CD4-positive, alpha-beta memory T cell (primary cell): ENCODE results near the gene ITGAE. TPM values are rescaled to one million over a fixed set of nuclear protein-coding genes. Genes with fewer than 3 reads are reported as not detected.

Source experiments
- CTCF ChIA-PET: fragments of 350-600 bp; sonication (Branson Sonifier 250); formaldehyde crosslinking; loops from one replicate; lab custom pipeline; 2021; ENCODE audit warnings: inconsistent platforms; ENCODE audit not compliant: partially characterized antibody; lab: Charles Lee
- POLR2A ChIA-PET: fragments of 350-600 bp; sonication (Branson Sonifier 250); formaldehyde crosslinking; loops from one replicate; lab custom pipeline; 2021; ENCODE audit not compliant: partially characterized antibody; lab: Charles Lee
- DNase-seq, 5 donors: peaks; one replicate each; pipeline versions ENCODE4 v3.0.0 to v3.0.0-alpha.2; 2020 to 2022; ENCODE audit warnings: mixed read lengths in 1 of 5
- H3K27ac ChIP-seq: one replicate; pipeline ENCODE4 v1.7.0; 2013; ENCODE audit warnings: low read depth, low read length
- H3K27me3 ChIP-seq: 2 replicates; pipeline ENCODE4 v1.7.0; 2013; ENCODE audit warnings: mild to moderate bottlenecking, low read length, moderate library complexity; ENCODE audit not compliant: insufficient read depth
- H3K36me3 ChIP-seq: 2 replicates; pipeline ENCODE4 v1.7.0; 2013; ENCODE audit warnings: mild to moderate bottlenecking, low read length, moderate library complexity; ENCODE audit not compliant: insufficient read depth
- H3K4me1 ChIP-seq: 2 replicates; pipeline ENCODE4 v1.7.0; 2013; ENCODE audit warnings: mild to moderate bottlenecking, low read length, moderate library complexity; ENCODE audit not compliant: insufficient read depth
- H3K4me3 ChIP-seq, 2 donors: one replicate each; pipeline ENCODE4 v1.7.0; 2013; ENCODE audit warnings: low read length in 2 of 2, mild to moderate bottlenecking in 1 of 2
- H3K9me3 ChIP-seq, 2 donors: one replicate each; pipeline ENCODE4 v1.7.0; 2013; ENCODE audit warnings: low read length in 2 of 2, control low read depth in 1 of 2; ENCODE audit not compliant: control insufficient read depth in 1 of 2
- H3K27ac Mint-ChIP-seq, 7 donors: one replicate each; pipeline ENCODE4 v1.8.0; 2020 to 2021; ENCODE audit warnings: mixed read lengths in 7 of 7, mild to moderate bottlenecking in 6 of 7, inconsistent platforms in 3 of 7, moderate library complexity in 3 of 7
- H3K27me3 Mint-ChIP-seq, 2 donors: one replicate each; pipeline ENCODE4 v1.8.0; 2020 to 2021; ENCODE audit warnings: mixed read lengths in 2 of 2
- H3K36me3 Mint-ChIP-seq, 2 donors: one replicate each; pipeline ENCODE4 v1.8.0; 2020 to 2021; ENCODE audit warnings: mixed read lengths in 2 of 2, inconsistent platforms in 1 of 2, mild to moderate bottlenecking in 1 of 2
- H3K4me1 Mint-ChIP-seq, 4 donors: one replicate each; pipeline ENCODE4 v1.8.0; 2020 to 2021; ENCODE audit warnings: mixed read lengths in 4 of 4, mild to moderate bottlenecking in 1 of 4
- H3K4me3 Mint-ChIP-seq, 8 donors: one replicate each; pipeline ENCODE4 v1.8.0; 2020 to 2021; ENCODE audit warnings: mixed read lengths in 8 of 8, mild to moderate bottlenecking in 7 of 8, moderate library complexity in 6 of 8, inconsistent platforms in 3 of 8
- H3K9me3 Mint-ChIP-seq, 8 donors: one replicate each; pipeline ENCODE4 v1.8.0; 2020 to 2021; ENCODE audit warnings: mixed read lengths in 8 of 8, mild to moderate bottlenecking in 5 of 8, inconsistent platforms in 3 of 8, moderate library complexity in 1 of 8
- intact Hi-C: fragments of 100-400 bp; cut with micrococcal nuclease; formaldehyde crosslinking; loops from one replicate; pipeline ENCODE4 v1.15.1; 2023
- polyA plus RNA-seq, 2 donors: library from polyadenylated mRNA; unstranded; fragments of 300-500 nt; fragmentation: Illumina TruSeq; gene quantifications; one replicate each; pipeline ENCODE4 v1.2.3, GENCODE V29; 2021
- total RNA-seq, 2 experiments: library from RNA; stranded (reverse); gene quantifications; one replicate each; pipeline ENCODE4 v1.2.3, GENCODE V29; 2021

The ITGAE gene
- total and polyA plus RNA-seq, 4 experiments from 2014 or later, result 17.2 to 43.6 (median 27.7) TPM

- Histone ChIP-seq H3K27me3 (no peaks in the 10 kb centered on the region), H3K36me3 (peaks cover 46% of the 10 kb centered on the region), H3K4me1 (no peaks in the 10 kb centered on the region), H3K27ac (no peak overlapping the region), H3K4me3 (no peak overlapping the region), H3K9me3 (no peaks in the 10 kb centered on the region)
- Mint-ChIP-seq H3K4me1 (no peaks in the 10 kb centered on the region), H3K9me3 (no peaks in the 10 kb centered on the region), H3K27ac (no peak overlapping the region), H3K36me3 (peaks cover 64 to 72% of the 10 kb centered on the region in 2 donors), H3K27me3 (no peaks in the 10 kb centered on the region), H3K4me3 (no peak overlapping the region)
- intact Hi-C loops, result no loop called here
- ChIA-PET POLR2A (no interaction called here), CTCF (interaction anchor here (1.5 to 1.6 kb wide), 2 partner anchors 34 to 75 kb away, joined by 4 to 5 read pairs; no protein-coding TSS in a partner anchor)
- DNase-seq, result no peak
Measured at GRCh38 chr17:3812771-3813170, 11.8 kb upstream of the ITGAE start.

GRCh38 chr17:3812284-3812683 lies 11.3 kb upstream of the ITGAE start:
- Mint-ChIP-seq H3K27ac (peak overlapping the region in 2 of 7 donors; percentile 14 to 53), H3K4me1 (no peaks in the 10 kb centered on the region), H3K4me3 (no peak overlapping the region), H3K9me3 (no peaks in the 10 kb centered on the region), H3K36me3 (peaks cover 68 to 76% of the 10 kb centered on the region in 2 donors), H3K27me3 (no peaks in the 10 kb centered on the region)
- H3K4me3 ChIP-seq, result no peak overlapping the region
- POLR2A ChIA-PET, result no interaction called here
- H3K9me3 ChIP-seq, result no peaks in the 10 kb centered on the region
- CTCF ChIA-PET, result interaction anchor here (1.1 to 1.6 kb wide), 3 partner anchors 15 to 74 kb away, joined by 3 to 5 read pairs (median 4); no protein-coding TSS in a partner anchor
- no peak for DNase-seq
- H3K36me3 ChIP-seq, result peaks cover 42% of the 10 kb centered on the region
- no peak overlapping the region for H3K27ac ChIP-seq
- H3K27me3 ChIP-seq, result no peaks in the 10 kb centered on the region
- H3K4me1 ChIP-seq, result no peaks in the 10 kb centered on the region
- intact Hi-C loops, result no loop called here

GRCh38 chr17:3810019-3810418 lies 9.0 kb upstream of the ITGAE start:
- Histone ChIP-seq H3K27me3 (no peaks in the 10 kb centered on the region), H3K27ac (no peak overlapping the region), H3K36me3 (peaks cover 35% of the 10 kb centered on the region), H3K9me3 (no peaks in the 10 kb centered on the region), H3K4me3 (no peak overlapping the region), H3K4me1 (no peaks in the 10 kb centered on the region)
- CTCF ChIA-PET, result interaction anchor here (1.0 to 2.1 kb wide), 5 partner anchors 35 to 127 kb away, joined by 3 to 6 read pairs (median 3); no protein-coding TSS in a partner anchor
- no peaks in the 10 kb centered on the region for H3K4me1 Mint-ChIP-seq
- H3K4me3 Mint-ChIP-seq, result no peak overlapping the region
- intact Hi-C loops, result no loop called here
- peaks cover 63 to 65% of the 10 kb centered on the region in 2 donors for H3K36me3 Mint-ChIP-seq
- no peaks in the 10 kb centered on the region for H3K9me3 Mint-ChIP-seq
- H3K27me3 Mint-ChIP-seq, result no peaks in the 10 kb centered on the region
- POLR2A ChIA-PET, result no interaction called here
- H3K27ac Mint-ChIP-seq, result peak overlapping the region in 1 of 7 donors; percentile 39
- no peak for DNase-seq

- H3K36me3 ChIP-seq, result peaks cover 31% of the 10 kb centered on the region
- H3K27me3 ChIP-seq, result no peaks in the 10 kb centered on the region
- Mint-ChIP-seq H3K36me3 (peaks cover 54 to 57% of the 10 kb centered on the region in 2 donors), H3K27me3 (no peaks in the 10 kb centered on the region), H3K4me3 (no peak overlapping the region), H3K4me1 (peaks cover 0 to 6% (median 0%) of the 10 kb centered on the region in 4 donors), H3K9me3 (no peaks in the 10 kb centered on the region), H3K27ac (no peak overlapping the region)
- no peak overlapping the region for H3K27ac ChIP-seq
- no peak overlapping the region for H3K4me3 ChIP-seq
- DNase-seq, result no peak
- intact Hi-C loops, result no loop called here
- H3K4me1 ChIP-seq, result no peaks in the 10 kb centered on the region
- no peaks in the 10 kb centered on the region for H3K9me3 ChIP-seq
- ChIA-PET CTCF (interaction anchor here (1.0 to 2.1 kb wide), 5 partner anchors 36 to 126 kb away, joined by 3 to 6 read pairs (median 3); no protein-coding TSS in a partner anchor), POLR2A (no interaction called here)
Measured at GRCh38 chr17:3809135-3809534, 8.1 kb upstream of the ITGAE start.

- H3K36me3 ChIP-seq, result peaks cover 28% of the 10 kb centered on the region
- Mint-ChIP-seq H3K9me3 (no peaks in the 10 kb centered on the region), H3K27ac (peak overlapping the region in 4 of 7 donors; percentile 1 to 58 (median 14)), H3K27me3 (no peaks in the 10 kb centered on the region), H3K4me3 (no peak overlapping the region), H3K36me3 (peaks cover 50 to 54% of the 10 kb centered on the region in 2 donors), H3K4me1 (peaks cover 0 to 8% (median 0%) of the 10 kb centered on the region in 4 donors)
- H3K9me3 ChIP-seq, result no peaks in the 10 kb centered on the region
- no peaks in the 10 kb centered on the region for H3K27me3 ChIP-seq
- intact Hi-C loops, result no loop called here
- H3K4me3 ChIP-seq, result no peak overlapping the region
- no peak overlapping the region for H3K27ac ChIP-seq
- no peaks in the 10 kb centered on the region for H3K4me1 ChIP-seq
- CTCF ChIA-PET, result no interaction called here
- no peak for DNase-seq
- POLR2A ChIA-PET, result no interaction called here
Measured at GRCh38 chr17:3808701-3809100, 7.7 kb upstream of the ITGAE start.

- POLR2A ChIA-PET, result no interaction called here
- H3K4me3 ChIP-seq, result no peak overlapping the region
- CTCF ChIA-PET, result interaction anchor here (1.0 kb wide), 1 partner anchor 67 kb away, joined by 3 read pairs; no protein-coding TSS in a partner anchor
- Mint-ChIP-seq H3K36me3 (peaks cover 29 to 31% of the 10 kb centered on the region in 2 donors), H3K27me3 (no peaks in the 10 kb centered on the region), H3K4me1 (peaks cover 0 to 8% (median under 1%) of the 10 kb centered on the region in 4 donors), H3K27ac (no peak overlapping the region), H3K4me3 (no peak overlapping the region), H3K9me3 (no peaks in the 10 kb centered on the region)
- no peak for DNase-seq
- no peak overlapping the region for H3K27ac ChIP-seq
- intact Hi-C loops, result no loop called here
- no peaks in the 10 kb centered on the region for H3K4me1 ChIP-seq
- H3K36me3 ChIP-seq, result peaks cover 10% of the 10 kb centered on the region
- H3K9me3 ChIP-seq, result no peaks in the 10 kb centered on the region
- H3K27me3 ChIP-seq, result no peaks in the 10 kb centered on the region
Measured at GRCh38 chr17:3805581-3805980, 4.6 kb upstream of the ITGAE start.

- no peaks in the 10 kb centered on the region for H3K27me3 ChIP-seq
- H3K27me3 Mint-ChIP-seq, result no peaks in the 10 kb centered on the region
- DNase-seq, result no peak
- H3K27ac Mint-ChIP-seq, result peak overlapping the region in 1 of 7 donors; percentile 35
- no peaks in the 10 kb centered on the region for H3K9me3 Mint-ChIP-seq
- H3K4me3 Mint-ChIP-seq, result no peak overlapping the region
- intact Hi-C loops, result no loop called here
- no peaks in the 10 kb centered on the region for H3K4me1 ChIP-seq
- peaks cover 20 to 22% of the 10 kb centered on the region in 2 donors for H3K36me3 Mint-ChIP-seq
- H3K36me3 ChIP-seq, result peaks cover 10% of the 10 kb centered on the region
- H3K27ac ChIP-seq, result no peak overlapping the region
- no peaks in the 10 kb centered on the region for H3K9me3 ChIP-seq
- CTCF ChIA-PET, result no interaction called here
- POLR2A ChIA-PET, result no interaction called here
- peaks cover 0 to 8% (median under 1%) of the 10 kb centered on the region in 4 donors for H3K4me1 Mint-ChIP-seq
- no peak overlapping the region for H3K4me3 ChIP-seq
Measured at GRCh38 chr17:3804503-3804931, 3.5 kb upstream of the ITGAE start.
